Stimulated activated CD8-positive, alpha-beta memory T cell treated with anti-CD3 and anti-CD28 coated beads, Interleukin-7, amount 100 ng/mL, for 1 hour (primary cell): ENCODE results near the gene AIF1.

Experiments
- DNase-seq, 2 donors: peaks; one replicate each; pipeline ENCODE4 v3.0.0-alpha.2; 2020; ENCODE audit warnings: low read depth in 2 of 2

Gene AIF1

GRCh38 chr6:31663961-31664789, 49.1 kb downstream of the AIF1 start:
- no peak for DNase-seq

DNA sequence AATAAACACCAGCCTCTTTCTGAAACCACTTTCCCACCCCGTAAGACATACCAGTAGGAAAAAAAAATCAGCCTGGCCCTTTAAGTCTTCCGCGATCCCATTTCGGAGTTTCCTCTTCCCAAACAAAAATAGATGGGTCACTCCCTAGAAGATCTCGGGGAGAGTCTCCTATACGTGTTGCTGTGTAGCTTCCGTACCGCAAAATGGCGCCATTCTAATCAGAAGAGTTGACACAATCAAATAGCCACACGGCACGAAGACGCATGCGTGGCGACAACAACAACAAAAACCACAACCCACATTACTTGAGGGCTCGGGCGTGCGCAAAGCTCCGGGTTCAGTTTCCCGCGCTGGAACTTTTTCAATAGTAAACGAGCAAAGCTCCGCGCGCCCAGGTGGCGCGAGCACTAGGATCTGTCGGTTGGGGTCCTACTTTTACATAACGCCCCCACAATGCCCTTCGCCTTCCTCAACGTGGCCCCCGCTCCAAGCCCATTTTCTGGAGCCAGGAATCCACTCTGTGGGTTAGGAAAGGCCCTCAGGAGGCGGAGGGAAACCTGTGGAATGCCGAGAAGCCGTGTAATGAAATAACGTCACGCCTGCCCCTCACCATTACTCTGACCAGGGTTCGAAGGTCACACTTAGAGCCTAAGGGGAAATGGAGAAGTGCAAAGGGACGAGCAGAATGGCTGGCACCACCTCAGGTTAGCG, 49.9 kb downstream of the AIF1 start, which contains the start of gene GPANK1:
GPANK1 (minus strand) TSS at position 208 of the 711 bp plus-strand sequence. CDS start 519 bp downstream, outside the sequence.
- peak; percentile 70 to 85 for DNase-seq

DNA sequence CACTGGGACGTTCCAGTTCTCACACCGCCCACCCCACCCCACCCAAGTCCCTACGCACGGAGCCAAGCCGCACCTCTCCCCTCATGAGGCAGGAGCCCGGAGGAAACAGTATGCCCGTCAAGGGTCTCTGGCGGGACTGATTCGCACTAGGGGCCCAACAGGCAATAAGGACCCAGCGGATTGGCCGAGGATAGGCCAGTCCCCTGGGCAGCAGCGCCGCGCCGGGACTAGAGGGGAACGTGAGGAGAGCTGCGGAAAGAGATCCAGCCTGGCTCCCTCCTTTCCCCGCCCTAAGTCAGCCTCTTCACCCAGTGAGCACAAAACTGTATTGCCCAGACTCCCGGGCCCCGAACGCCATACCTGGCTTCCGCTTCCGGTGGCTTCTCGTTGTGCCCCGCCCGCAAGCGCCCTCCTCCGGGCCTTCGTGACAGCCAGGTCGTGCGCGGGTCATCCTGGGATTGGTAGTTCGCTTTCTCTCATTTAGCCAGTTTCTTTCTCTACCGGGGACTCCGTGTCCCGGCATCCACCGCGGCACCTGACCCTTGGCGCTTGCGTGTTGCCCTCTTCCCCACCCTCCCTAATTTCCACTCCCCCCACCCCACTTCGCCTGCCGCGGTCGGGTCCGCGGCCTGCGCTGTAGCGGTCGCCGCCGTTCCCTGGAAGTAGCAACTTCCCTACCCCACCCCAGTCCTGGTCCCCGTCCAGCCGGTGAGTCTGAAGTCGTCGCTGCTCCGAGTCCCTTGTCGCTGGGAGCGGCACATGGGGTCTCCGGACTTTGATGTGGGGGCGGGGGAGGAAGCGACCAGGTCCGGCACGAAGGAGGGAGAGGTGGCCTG, 50.7 kb downstream of the AIF1 start, which contains the start of gene CSNK2B:
CSNK2B (plus strand) TSS at position 580 of the 836 bp plus-strand sequence. CDS start 752 bp downstream, outside the sequence.
- DNase-seq = peak; percentile 96 to 97

DNA sequence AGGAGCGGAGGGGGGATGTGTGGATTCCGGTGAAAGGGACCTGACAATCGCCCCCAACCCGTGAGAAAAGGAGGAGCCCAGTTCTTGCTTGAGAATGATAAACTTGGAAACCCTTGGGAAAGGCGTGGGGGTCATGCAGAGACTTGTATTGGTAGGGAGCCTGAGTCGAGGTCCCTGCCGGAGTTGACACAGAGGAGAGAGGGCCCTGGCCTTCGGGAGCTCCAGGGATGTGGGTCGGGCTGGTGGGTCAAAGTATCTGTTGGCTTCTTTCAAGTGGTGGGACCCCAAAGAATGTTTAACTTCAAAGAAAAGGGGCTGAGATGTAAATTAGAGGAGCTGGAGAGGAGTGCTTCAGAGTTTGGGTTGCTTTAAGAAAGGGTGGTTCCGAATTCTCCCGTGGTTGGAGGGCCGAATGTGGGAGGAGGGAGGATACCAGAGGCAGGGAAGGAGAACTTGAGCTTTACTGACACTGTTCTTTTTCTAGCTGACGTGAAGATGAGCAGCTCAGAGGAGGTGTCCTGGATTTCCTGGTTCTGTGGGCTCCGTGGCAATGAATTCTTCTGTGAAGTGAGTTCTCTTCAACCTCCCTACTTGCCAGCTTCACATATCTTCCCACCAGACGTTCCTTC, 51.4 kb downstream of the AIF1 start:
- no peak for DNase-seq
